ENCODE data around the gene COL4A3. TPM values are rescaled to one million over a fixed set of nuclear protein-coding genes. Genes with fewer than 3 reads are reported as not detected.

Gene COL4A3
- total and polyA plus RNA-seq, 12 donors, result 0.22 to 53.6 (median 19.6) TPM

GRCh38 chr2:227308784-227309183 is 144.4 kb downstream of the COL4A3 start:
- 89 to 93% (median 91%) methylated on average over 4 of the region's 4 CpGs for WGBS, 4 donors
- H3K4me1 ChIP-seq (replicated peaks in 1 of 2), result no peaks in the 10 kb centered on the region
- no peak for DNase-seq
- no peaks in the 10 kb centered on the region for H3K9me3 ChIP-seq (replicated peaks in 1 of 3)
- TF ChIP-seq POLR2A (IDR thresholded peaks at IDR 0.05), result no peak
- TF ChIP-seq CTCF (IDR thresholded peaks at IDR 0.05), result no peak
- peaks cover 0 to 5% of the 10 kb centered on the region in 2 donors for H3K36me3 ChIP-seq (replicated peaks in 1 of 2)
- no peaks in the 10 kb centered on the region for H3K27me3 ChIP-seq
- H3K4me3 ChIP-seq, result no peak overlapping the region
- intact Hi-C loops (cut with DNase I), result no loop called here
- H3K27ac ChIP-seq, result no peak overlapping the region

- Histone ChIP-seq H3K4me3 (no peak overlapping the region), H3K4me1 (replicated peaks in 1 of 2) (no peaks in the 10 kb centered on the region), H3K9me3 (replicated peaks in 1 of 3) (no peaks in the 10 kb centered on the region), H3K27ac (no peak overlapping the region), H3K27me3 (no peaks in the 10 kb centered on the region), H3K36me3 (replicated peaks in 1 of 2) (no peaks in the 10 kb centered on the region)
- TF ChIP-seq CTCF (IDR thresholded peaks at IDR 0.05), result no peak
- TF ChIP-seq POLR2A (IDR thresholded peaks at IDR 0.05), result no peak
- no peak for DNase-seq
- 90 to 97% (median 94%) methylated on average over 4 of the region's 4 CpGs for WGBS, 4 donors
- intact Hi-C loops (cut with DNase I), result no loop called here
Observed at GRCh38 chr2:227310756-227311110, 146.3 kb downstream of the COL4A3 start.

- H3K4me3 ChIP-seq, result no peak overlapping the region
- intact Hi-C loops (cut with DNase I), result no loop called here
- no peaks in the 10 kb centered on the region for H3K4me1 ChIP-seq (replicated peaks in 1 of 2)
- no peak overlapping the region for H3K27ac ChIP-seq
- H3K27me3 ChIP-seq, result no peaks in the 10 kb centered on the region
- 95 to 99% (median 96%) methylated on average over 5 of the region's 5 CpGs for WGBS, 4 donors
- TF ChIP-seq POLR2A (IDR thresholded peaks at IDR 0.05) (no peak), CTCF (IDR thresholded peaks at IDR 0.05) (no peak)
- no peaks in the 10 kb centered on the region for H3K36me3 ChIP-seq (replicated peaks in 1 of 2)
- H3K9me3 ChIP-seq (replicated peaks in 1 of 3), result no peaks in the 10 kb centered on the region
- no peak for DNase-seq
Observed at GRCh38 chr2:227311861-227312506, 147.6 kb downstream of the COL4A3 start.

- no peak overlapping the region for H3K4me3 ChIP-seq
- DNase-seq, result no peak
- no peak overlapping the region for H3K27ac ChIP-seq
- no peaks in the 10 kb centered on the region for H3K36me3 ChIP-seq (replicated peaks in 1 of 2)
- TF ChIP-seq POLR2A (IDR thresholded peaks at IDR 0.05) (no peak), CTCF (IDR thresholded peaks at IDR 0.05) (no peak)
- WGBS, 4 donors, result 47 to 78% (median 48%) methylated on average over 2 of the region's 2 CpGs
- intact Hi-C loops (cut with DNase I), result no loop called here
- H3K27me3 ChIP-seq, result no peaks in the 10 kb centered on the region
- no peaks in the 10 kb centered on the region for H3K9me3 ChIP-seq (replicated peaks in 1 of 3)
- H3K4me1 ChIP-seq (replicated peaks in 1 of 2), result no peaks in the 10 kb centered on the region
Observed at GRCh38 chr2:227312579-227312978, 148.2 kb downstream of the COL4A3 start.

Data from adrenal gland (tissue), 12 donors.